Keratinocyte (primary cell): ENCODE data around the gene PI3. TPM values are rescaled to one million over a fixed set of nuclear protein-coding genes. Genes with fewer than 3 reads are reported as not detected.

Experiments used
- DNase-seq: peaks from one replicate; pipeline ENCODE4 v3.0.0-alpha.2; 2011; ENCODE audit warnings: low read depth, missing footprints, low spot score
- FAIRE-seq: peaks from 2 replicates; lab custom pipeline; 2011; peaks lifted over from hg19 to GRCh38; lab: Jason Lieb, UNC
- H2AFZ ChIP-seq: 2 replicates; pipeline ENCODE4 v1.6.0; 2012; ENCODE audit warnings: low read length, control low read depth, inconsistent platforms; ENCODE audit not compliant: control insufficient read depth
- H3K27ac ChIP-seq: 2 replicates; pipeline ENCODE4 v1.5.1; 2011; ENCODE audit warnings: low read length; ENCODE audit not compliant: control insufficient read depth, insufficient read depth
- H3K27me3 ChIP-seq: 3 replicates; pipeline ENCODE4 v1.6.0; 2011; ENCODE audit warnings: low read length; ENCODE audit not compliant: control insufficient read depth, insufficient read depth; ENCODE audit errors: extremely low read depth
- H3K36me3 ChIP-seq, 2 experiments: 2 replicates in 1 of 2; 3 replicates in 1 of 2; pipeline ENCODE4 v1.5.1; 2011; ENCODE audit warnings: low read length in 2 of 2, mild to moderate bottlenecking in 1 of 2; ENCODE audit not compliant: control insufficient read depth in 2 of 2, insufficient read depth in 2 of 2; ENCODE audit errors: extremely low read depth in 1 of 2
- H3K4me1 ChIP-seq: 3 replicates; pipeline ENCODE4 v1.5.1; 2011; ENCODE audit warnings: low read length; ENCODE audit not compliant: control insufficient read depth, insufficient read depth; ENCODE audit errors: extremely low read depth
- H3K4me2 ChIP-seq: 3 replicates; pipeline ENCODE4 v1.6.0; 2011; ENCODE audit warnings: low read depth, low read length; ENCODE audit not compliant: control insufficient read depth, insufficient read depth; ENCODE audit errors: extremely low read depth
- H3K4me3 ChIP-seq, 3 experiments: fragments of 200-600 bp in 1 of 3; sonication (generic) in 1 of 3; 2 replicates in 2 of 3; 3 replicates in 1 of 3; pipeline ENCODE4 v1.5.1; 2011 to 2016; ENCODE audit warnings: low read length in 3 of 3, mild to moderate bottlenecking in 3 of 3, control low read depth in 2 of 3, inconsistent platforms in 1 of 3, low read depth in 1 of 3, mixed read lengths in 1 of 3, mixed run types in 1 of 3, moderate library complexity in 1 of 3; ENCODE audit not compliant: control insufficient read depth in 2 of 3, insufficient read depth in 2 of 3; ENCODE audit errors: extremely low read depth in 1 of 3
- H3K79me2 ChIP-seq: 2 replicates; pipeline ENCODE4 v1.6.0; 2012; ENCODE audit warnings: low read length; ENCODE audit not compliant: control insufficient read depth, insufficient read depth
- H3K9ac ChIP-seq: 3 replicates; pipeline ENCODE4 v1.6.0; 2011; ENCODE audit warnings: low read length; ENCODE audit not compliant: control insufficient read depth, insufficient read depth; ENCODE audit errors: extremely low read depth
- H3K9me1 ChIP-seq: 3 replicates; pipeline ENCODE4 v1.6.0; 2011; ENCODE audit warnings: low read length; ENCODE audit not compliant: control insufficient read depth, insufficient read depth; ENCODE audit errors: extremely low read depth
- H3K9me3 ChIP-seq: 2 replicates; pipeline ENCODE4 v1.5.1; 2012; ENCODE audit warnings: low read depth, low read length; ENCODE audit not compliant: control insufficient read depth
- H4K20me1 ChIP-seq: 3 replicates; pipeline ENCODE4 v1.6.0; 2011; ENCODE audit warnings: low read length; ENCODE audit not compliant: control insufficient read depth, insufficient read depth; ENCODE audit errors: extremely low read depth
- CTCF ChIP-seq, 3 experiments: IDR thresholded peaks in 1 of 3; conservative IDR thresholded peaks in 1 of 3; optimal IDR thresholded peaks in 1 of 3; 2 replicates in 2 of 3; 3 replicates in 1 of 3; pipeline versions ENCODE3 to v1.5.1; 2011; ENCODE audit warnings: low read length in 3 of 3, mild to moderate bottlenecking in 3 of 3, moderate library complexity in 2 of 3, control low read depth in 1 of 3, inconsistent platforms in 1 of 3; ENCODE audit not compliant: insufficient read depth in 2 of 3; ENCODE audit errors: extremely low read depth in 1 of 3
- EZH2 ChIP-seq: IDR thresholded peaks from one replicate; pipeline ENCODE4 v1.6.1; 2012; ENCODE audit warnings: inconsistent platforms, mild to moderate bottlenecking, low read length, moderate library complexity
- dilution Hi-C: fragments of 300-500 bp; cut with MboI; formaldehyde crosslinking; loops from one replicate; pipeline ENCODE4 v1.7.0; 2020; ENCODE audit warnings: low sequenced_read_pairs; ENCODE audit not compliant: extremely low pct_ligation_motif_present
- polyA plus RNA-seq, 5 experiments: library from polyadenylated mRNA; depleted of rRNA in 3 of 5; stranded (reverse) in 3 of 5; stranded (forward) in 1 of 5; unstranded in 1 of 5; fragments of >200 nt; gene quantifications; 1 replicate in 1 of 5; 2 replicates in 3 of 5; 3 replicates in 1 of 5; pipeline versions ENCODE4 v1.2.1 to v1.2.3, GENCODE V29; 2011 to 2012; ENCODE audit warnings: missing spikeins in 2 of 5, low read depth in 1 of 5, low replicate concordance in 1 of 5

Gene PI3
- polyA plus RNA-seq, 1 donor (not counting 4 experiments of a cell fraction or from before 2014, with no cell fraction given) = 71.1 TPM

- Histone ChIP-seq H3K4me2 (no peak within 1 kb of the TSS), H3K4me1 (no peaks in the 10 kb centered on the region), H3K9ac (no peak within 1 kb of the TSS), H3K79me2 (no peaks in the 10 kb centered on the region), H3K9me3 (no peaks in the 10 kb centered on the region), H2AFZ (no peak within 1 kb of the TSS), H3K27ac (no peak within 1 kb of the TSS), H3K9me1 (no peaks in the 10 kb centered on the region), H3K4me3 (no peak within 1 kb of the TSS), H3K36me3 (no peaks in the 10 kb centered on the region), H3K27me3 (no peaks in the 10 kb centered on the region), H4K20me1 (no peaks in the 10 kb centered on the region)
- dilution Hi-C loops = no loop called here
- DNase-seq = no peak
- no peak for FAIRE-seq
- TF ChIP-seq CTCF (optimal IDR thresholded peaks at IDR 0.05 in 1 of 3, IDR thresholded peaks at IDR 0.05 in 1 of 3, conservative IDR thresholded peaks at IDR 0.05 in 1 of 3; ENCODE audit: extremely low read depth in 1 of 3, insufficient read depth in 2 of 3, low read length in 3 of 3) (no peak), EZH2 (no peak)
These were observed 46.4 kb downstream of the PI3 start, which contains the start of gene SEMG2 for GRCh38 chr20:45221076-45221475. Gene SEMG2, plus strand, starts transcription at chr20:45221373. Its CDS starts 17 bp downstream, at chr20:45221390.

- Histone ChIP-seq H3K4me1 (no peaks in the 10 kb centered on the region), H3K4me3 (no peak overlapping the region), H3K9me1 (no peaks in the 10 kb centered on the region), H3K4me2 (no peak overlapping the region), H2AFZ (no peak overlapping the region), H4K20me1 (no peaks in the 10 kb centered on the region), H3K79me2 (no peaks in the 10 kb centered on the region), H3K27ac (no peak overlapping the region), H3K27me3 (no peaks in the 10 kb centered on the region), H3K9ac (no peak overlapping the region), H3K36me3 (no peaks in the 10 kb centered on the region), H3K9me3 (no peaks in the 10 kb centered on the region)
- DNase-seq (no peak), FAIRE-seq (no peak)
- dilution Hi-C loops = no loop called here
- TF ChIP-seq EZH2 (no peak), CTCF (optimal IDR thresholded peaks at IDR 0.05 in 1 of 3, IDR thresholded peaks at IDR 0.05 in 1 of 3, conservative IDR thresholded peaks at IDR 0.05 in 1 of 3; ENCODE audit: extremely low read depth in 1 of 3, insufficient read depth in 2 of 3, low read length in 3 of 3) (no peak)
These were observed 48.4 kb downstream of the PI3 start for GRCh38 chr20:45223136-45223535.

Other genes with a start within 250 kb of the PI3 start
- 31.5 to 47.7 TPM (median 32.9 TPM) in 3 replicates for gene TOMM34, start 214.5 kb upstream of the PI3 start, polyA plus RNA-seq
- gene STK4, start 208.4 kb upstream of the PI3 start, polyA plus RNA-seq = 23.4 to 30.5 TPM (median 27.4 TPM) in 3 replicates
- 1.1 to 2.5 TPM (median 1.5 TPM) in 3 replicates for gene KCNS1, start 73.8 kb upstream of the PI3 start, polyA plus RNA-seq
- 2.4 to 11.7 TPM (median 5.1 TPM) in 3 replicates for gene WFDC5, start 59.7 kb upstream of the PI3 start, polyA plus RNA-seq
- gene WFDC12, start 50.4 kb upstream of the PI3 start, polyA plus RNA-seq = 0.32 to 2.9 TPM (median 1.8 TPM) in 3 replicates
- gene SEMG1, start 32.1 kb downstream of the PI3 start, polyA plus RNA-seq = not detected in 3 replicates
- not detected in 3 replicates for gene SEMG2, start 46.5 kb downstream of the PI3 start, polyA plus RNA-seq
- gene SLPI, start 79.7 kb downstream of the PI3 start, polyA plus RNA-seq = 203 to 395 TPM (median 262 TPM) in 3 replicates
- gene RBPJL, start 131.9 kb downstream of the PI3 start, polyA plus RNA-seq = not detected in 3 replicates
- gene MATN4, start 133.4 kb downstream of the PI3 start, polyA plus RNA-seq = 0.08 TPM in 1 of 3 replicates, not detected in the others
- 114 to 206 TPM (median 140 TPM) in 3 replicates for gene SDC4, start 173.5 kb downstream of the PI3 start, polyA plus RNA-seq
- 16.8 to 29.8 TPM (median 22.0 TPM) in 3 replicates for gene SYS1, start 188.3 kb downstream of the PI3 start, polyA plus RNA-seq
- not detected in 3 replicates for gene TP53TG5, start 203.4 kb downstream of the PI3 start, polyA plus RNA-seq
- gene DBNDD2, start 233.4 kb downstream of the PI3 start, polyA plus RNA-seq = 33.8 to 42.3 TPM (median 37.4 TPM) in 3 replicates
- gene PIGT, start 241.2 kb downstream of the PI3 start, polyA plus RNA-seq = 25.9 to 37.6 TPM (median 26.5 TPM) in 3 replicates